Hematopoietic multipotent progenitor cell treated with erythropoietin and hydrocortisone succinate and interleukin-3 and kit ligand, for 6 days (in vitro differentiated cells): Measurements from ENCODE around the gene UQCC3.
"Not testable (repeated sequence)": the region's sequence is repeated elsewhere in the genome, so short reads cannot be mapped to it uniquely, and the experiment has no call there.

Experiments
- DNase-seq: peaks from one replicate; pipeline ENCODE4 v3.0.0-alpha.2; 2015

UQCC3 gene, protein sequence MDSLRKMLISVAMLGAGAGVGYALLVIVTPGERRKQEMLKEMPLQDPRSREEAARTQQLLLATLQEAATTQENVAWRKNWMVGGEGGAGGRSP

GRCh38 chr11:62671608-62672389 lies at the start of gene UQCC3, which contains the start of gene LBHD1:
Gene UQCC3 (plus strand): TSS chr11:62671673. CDS start chr11:62671746, 73 bp downstream.
Gene LBHD1 (minus strand): TSS chr11:62672267. CDS start chr11:62670031, 2,236 bp downstream.
- DNase-seq = peak; percentile 99

DNA sequence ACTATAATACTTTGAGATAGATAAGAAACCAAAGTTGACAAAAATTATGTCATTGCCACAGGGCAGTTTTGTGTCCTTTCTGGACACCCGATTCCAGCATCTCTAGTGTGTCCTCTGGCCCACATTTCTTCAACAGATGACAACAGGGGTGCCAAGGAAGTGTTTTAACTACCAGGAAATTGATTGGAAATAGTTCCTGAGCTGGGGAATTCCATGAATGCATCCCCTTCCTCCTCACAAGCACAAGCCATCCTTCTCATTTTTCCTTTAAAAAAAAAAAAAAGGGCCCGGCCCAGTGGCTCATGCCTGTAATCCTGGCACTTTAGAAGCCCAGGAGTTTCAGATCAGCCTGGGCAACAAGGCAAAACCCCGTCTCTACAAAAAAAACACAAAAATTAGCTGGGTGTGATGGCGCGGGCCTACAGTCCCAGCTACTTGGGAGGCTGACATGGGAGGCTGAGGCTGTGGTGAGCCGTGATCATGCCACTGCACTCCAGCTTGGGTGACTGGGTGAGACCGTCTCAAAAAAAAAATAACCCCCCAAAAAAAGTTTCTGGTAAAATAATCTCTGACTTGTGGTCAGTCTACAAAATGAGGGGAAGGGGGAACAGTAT lies 48.9 kb upstream of the UQCC3 start:
- no peak for DNase-seq

- DNase-seq = peak; percentile 35
These were observed 43.8 kb upstream of the UQCC3 start for GRCh38 chr11:62627713-62628112.

DNA sequence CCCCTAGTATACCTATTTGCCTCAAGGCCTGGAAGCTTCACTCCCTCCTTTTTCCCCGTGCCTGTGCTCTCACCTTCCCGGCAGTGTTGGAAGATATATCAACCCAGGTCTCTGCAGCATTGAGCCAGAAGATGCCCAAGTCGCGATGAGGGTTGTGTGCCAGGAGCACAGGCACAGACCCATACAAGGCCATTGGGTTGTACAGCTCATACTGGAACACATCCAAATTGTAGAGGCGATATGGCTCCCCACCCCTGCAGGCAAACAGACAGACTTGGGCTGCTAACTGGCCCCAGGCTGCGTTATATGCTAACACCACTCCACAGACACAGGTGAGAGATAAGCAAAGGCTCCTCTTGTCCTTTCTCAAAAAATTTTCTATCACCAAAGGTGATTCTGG lies 39.0 kb upstream of the UQCC3 start:
- DNase-seq = no peak

- DNase-seq = no peak
These were observed 27.3 kb upstream of the UQCC3 start for GRCh38 chr11:62644220-62644619.

GRCh38 chr11:62645671-62645945 lies 25.9 kb upstream of the UQCC3 start:
- peak; percentile 60 for DNase-seq

- peak; percentile 100 for DNase-seq
These were observed 25.3 kb upstream of the UQCC3 start, which contains the start of gene GANAB for GRCh38 chr11:62645946-62646824. Gene GANAB (minus strand): TSS chr11:62646613. CDS start chr11:62646599, 14 bp downstream.

DNA sequence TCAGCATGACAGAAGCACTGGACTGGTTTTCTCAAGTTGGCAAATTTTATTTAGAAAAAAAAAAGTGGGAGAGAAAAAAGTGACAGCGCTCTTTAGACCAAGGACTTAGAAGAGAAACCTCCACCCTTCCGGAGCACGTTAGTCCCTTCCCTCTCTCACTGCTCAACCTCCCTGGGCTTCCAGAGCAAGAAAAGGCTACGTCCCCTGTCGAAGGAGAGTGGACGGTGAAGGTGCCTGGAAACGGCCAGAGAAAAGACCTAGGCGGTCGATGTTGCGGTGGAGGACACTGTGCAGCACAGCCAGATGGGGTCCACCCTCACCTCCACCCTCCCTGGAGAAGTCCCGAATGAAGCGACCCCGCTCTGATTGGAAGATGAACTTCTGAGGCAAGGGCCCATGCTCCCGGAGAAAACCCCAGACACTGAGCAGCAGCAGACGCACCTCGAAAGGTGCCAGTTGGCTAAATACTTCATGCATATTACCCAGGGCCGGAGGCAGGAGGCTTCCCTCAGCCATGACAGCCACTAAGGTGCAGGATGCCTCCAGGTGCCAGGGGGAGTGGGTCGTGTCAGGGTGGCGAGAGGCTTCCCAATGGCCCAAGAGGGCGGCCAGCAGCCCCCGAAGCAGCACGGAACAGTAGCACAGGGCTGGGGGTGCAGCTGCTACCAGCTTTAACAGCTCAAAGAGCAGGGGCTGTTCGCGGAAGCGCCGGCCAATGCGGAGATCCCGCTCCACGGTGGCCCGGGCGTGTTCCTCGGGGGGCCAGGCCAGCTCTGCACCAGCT lies 24.5 kb upstream of the UQCC3 start:
- no peak for DNase-seq

DNA sequence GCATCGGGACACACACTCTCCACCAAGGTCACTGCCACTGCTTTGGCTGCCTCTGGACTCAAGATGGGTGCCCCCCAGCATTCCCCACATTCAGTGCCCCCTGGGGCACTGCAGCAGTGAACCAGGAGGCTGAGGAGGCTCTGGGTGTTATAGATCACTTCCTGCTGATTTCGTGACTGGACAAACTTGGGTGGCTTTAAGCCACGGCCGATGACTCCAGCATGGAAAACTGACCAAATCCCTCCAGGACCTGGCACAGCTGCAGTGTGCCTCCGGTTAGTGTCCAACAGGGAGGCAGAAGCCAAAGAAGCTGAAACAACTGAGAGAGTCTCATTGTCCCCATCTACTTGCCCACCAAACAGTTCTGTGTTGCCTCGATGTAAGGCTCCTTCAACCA lies 23.9 kb upstream of the UQCC3 start:
- DNase-seq = no peak

DNA sequence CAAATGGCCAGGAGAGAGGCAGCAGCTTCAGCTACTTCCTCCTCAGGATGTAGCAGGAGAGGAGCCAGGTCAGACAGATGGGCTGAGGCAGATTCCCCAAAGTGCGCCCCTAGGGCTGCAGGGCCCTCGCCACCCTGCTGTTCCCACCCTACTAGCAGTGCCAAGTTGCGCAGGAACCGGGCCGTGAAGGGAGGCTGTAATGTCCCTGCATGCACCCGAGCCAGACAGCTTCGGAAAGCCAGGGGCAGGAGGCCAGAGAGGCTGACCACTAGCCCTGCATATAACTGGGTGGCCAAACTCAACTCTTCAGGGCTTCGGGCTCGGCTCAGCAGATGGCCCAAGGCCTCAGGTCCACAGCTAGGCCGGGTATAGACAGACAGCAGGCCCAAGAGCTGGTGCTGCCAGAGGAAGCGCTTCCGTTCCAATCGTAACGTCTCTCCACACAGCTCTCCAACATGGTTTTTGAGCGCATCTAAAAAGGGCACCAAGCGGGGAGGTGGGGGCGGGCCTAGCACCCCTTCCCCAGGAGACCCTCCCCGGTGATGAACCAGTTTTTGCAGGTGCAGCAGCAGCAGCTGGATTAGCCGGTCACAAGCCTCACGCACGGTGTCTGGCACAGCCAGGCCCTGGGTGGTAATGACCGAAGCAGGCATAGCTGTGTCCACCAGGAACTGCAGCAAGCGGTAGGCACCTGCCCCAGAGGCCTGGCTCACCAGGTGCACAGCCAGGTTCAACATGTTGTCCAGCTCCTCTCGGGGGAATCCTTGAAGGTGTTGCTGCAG lies 23.1 kb upstream of the UQCC3 start:
- no peak for DNase-seq

DNA sequence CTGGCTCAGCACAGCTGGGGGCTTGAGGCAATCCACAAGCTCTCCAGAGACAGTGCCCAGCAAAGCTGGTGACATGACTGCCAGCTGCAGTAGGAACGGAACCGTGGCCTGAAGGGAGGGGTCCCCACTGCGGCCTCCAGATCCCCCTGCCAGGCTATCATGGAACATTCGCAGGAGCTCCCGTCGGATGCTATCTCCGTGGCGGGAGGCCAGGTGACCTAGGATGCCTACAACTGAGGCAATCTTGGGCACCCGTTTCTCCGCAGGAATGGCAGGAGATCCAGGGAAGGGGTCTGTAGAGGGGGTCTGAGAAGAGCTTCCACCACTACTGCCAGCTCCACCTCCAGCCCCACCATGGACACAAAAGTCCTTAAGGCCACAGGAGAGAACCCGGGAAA lies 22.5 kb upstream of the UQCC3 start:
- no peak for DNase-seq

DNA sequence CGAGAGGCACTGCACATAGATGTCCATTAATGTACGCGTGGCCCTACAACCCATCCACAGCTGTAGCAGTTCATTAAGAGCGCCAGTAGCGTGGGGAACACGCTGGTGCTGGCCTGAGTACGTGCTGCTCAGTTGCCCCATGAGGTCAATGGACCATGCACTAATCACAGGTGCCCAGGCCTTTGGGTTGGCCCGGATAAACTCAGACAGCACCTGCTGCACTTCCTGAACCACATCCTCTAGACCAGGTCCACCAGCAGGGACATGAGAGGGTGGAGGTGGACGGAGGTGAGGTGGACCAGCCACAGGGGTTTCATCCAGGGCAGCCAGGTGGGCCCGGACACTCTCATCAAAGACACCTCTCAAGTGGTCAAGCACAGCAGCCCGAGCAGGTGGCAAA lies 22.0 kb upstream of the UQCC3 start:
- no peak for DNase-seq

DNA sequence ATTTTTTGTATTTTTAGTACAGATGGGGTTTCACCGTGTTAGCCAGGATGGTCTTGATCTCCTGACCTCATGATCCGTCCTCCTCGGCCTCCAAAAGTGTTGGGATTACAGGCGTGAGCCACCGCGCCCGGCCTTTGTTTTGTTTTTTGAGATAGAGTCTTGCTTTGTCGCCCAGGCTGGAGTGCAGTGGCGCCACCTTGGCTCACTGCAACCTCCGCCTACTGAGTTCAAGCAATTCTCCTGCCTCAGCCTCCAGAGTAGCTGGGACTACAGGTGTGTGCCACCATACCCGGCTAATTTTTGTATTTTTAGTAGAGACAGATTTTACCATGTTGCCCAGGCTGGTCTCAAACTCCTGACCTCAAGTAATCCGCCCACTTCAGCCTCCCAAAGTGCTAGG lies 21.2 kb upstream of the UQCC3 start:
- not testable (repeated sequence) for DNase-seq

DNA sequence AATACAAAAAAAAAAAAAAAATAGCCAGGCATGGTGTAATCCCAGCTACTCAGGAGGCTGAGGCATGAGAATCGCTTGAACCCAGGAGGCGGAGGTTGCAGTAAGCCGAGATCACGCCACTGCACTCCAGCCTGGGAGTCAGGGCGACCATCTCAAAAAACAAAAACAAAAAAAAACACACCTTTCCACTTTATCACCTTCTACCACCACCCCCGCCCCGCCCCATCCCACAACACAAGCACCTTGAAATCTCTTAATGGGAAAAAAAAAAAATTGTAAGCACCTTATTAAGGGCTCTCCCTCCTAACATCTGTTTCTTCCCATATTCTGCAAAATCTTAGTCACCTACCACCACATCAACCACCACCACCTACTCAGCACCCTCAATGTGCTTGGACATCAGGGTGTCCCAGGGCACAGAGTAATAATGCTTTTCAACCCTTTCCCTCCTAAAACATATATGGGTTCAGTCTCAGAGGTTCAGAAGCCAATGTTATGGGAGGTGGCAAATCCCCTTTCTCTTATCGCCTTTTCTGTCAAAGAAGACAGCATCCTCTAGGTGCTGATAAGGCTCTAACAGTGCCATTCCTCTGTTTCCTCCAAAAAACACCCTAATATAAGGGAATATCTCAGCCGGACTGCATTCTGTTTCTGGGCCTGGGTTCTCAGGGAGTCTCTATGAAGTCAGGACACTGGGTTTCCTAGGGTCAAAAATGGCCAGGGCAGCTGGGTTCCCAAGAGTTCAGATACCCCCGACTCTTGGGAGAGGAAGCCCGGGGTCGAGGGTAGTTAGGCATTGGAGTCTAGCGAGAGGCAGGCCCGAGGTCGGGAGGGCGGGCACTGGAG lies 19.1 kb upstream of the UQCC3 start:
- DNase-seq = peak; percentile 60

DNA sequence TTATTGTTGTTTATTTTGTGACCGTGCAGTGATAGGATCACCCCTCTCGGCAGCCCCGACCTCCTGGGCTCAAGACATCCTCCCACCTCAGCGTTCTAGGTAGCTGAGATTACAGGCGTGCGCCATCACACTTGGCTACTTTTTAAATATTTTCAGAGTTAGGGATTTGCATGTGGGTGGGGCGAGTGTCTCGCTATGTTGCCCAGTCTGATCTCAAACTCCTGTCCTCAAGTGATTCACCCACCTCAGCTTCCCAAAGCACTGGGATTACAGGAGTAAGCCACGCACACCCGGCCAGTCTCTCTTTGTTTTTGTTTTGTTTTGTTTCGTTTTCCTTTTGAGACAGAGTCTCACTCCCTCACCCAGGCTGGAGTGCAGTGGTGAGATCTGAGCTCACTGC lies 17.2 kb upstream of the UQCC3 start:
- DNase-seq = no peak

GRCh38 chr11:62656796-62657429 lies 14.6 kb upstream of the UQCC3 start:
- DNase-seq = no peak

DNA sequence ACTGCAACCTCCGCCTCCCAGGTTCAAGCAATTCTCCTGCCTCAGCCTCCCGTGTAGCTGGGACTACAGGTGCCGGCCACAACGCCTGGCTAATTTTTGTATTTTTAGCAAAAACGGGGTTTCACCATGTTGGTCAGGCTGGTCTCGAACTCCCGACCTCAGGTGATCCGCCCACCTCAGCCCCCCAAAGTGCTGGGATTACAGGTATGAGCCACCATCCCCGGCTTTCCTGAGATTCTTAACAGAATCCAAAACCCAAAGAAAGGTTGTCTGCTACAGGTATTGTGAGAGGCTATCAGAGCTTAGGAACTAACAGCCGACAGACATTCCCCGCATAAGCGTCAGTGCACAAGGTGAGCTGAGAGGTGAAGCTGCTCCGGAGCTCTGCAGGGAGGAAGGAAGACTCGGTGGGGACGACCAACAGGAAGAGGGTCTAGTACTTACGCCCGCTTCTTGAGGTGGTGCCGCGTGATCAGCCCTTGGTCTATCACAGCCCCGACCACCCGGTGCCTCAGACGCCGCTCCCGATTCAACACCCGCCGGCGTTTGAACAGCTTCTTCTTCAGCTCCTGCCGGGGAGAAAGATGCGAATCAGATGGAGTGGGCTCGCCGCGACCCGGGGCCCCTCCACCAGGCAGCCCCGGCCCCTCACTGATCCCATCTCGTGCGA lies 6.9 kb upstream of the UQCC3 start:
- peak; percentile 74 for DNase-seq

GRCh38 chr11:62665075-62665598 lies 6.3 kb upstream of the UQCC3 start, which contains the start of the genes C11orf98 and CSKMT:
Gene C11orf98 (minus strand): TSS chr11:62665210. CDS start chr11:62665169, 41 bp downstream.
Gene CSKMT (plus strand): TSS chr11:62665312. CDS start chr11:62665880, 568 bp downstream.
- DNase-seq = peak; percentile 96
